ENCODE measurements around the gene PRKG1. TPM values are rescaled to one million over a fixed set of nuclear protein-coding genes. Genes with fewer than 3 reads are reported as not detected.

PRKG1 gene
- total RNA-seq, 1 experiment from 2014 or later, result 10.4 TPM

- peak overlapping the region in 1 of 3 experiments; percentile 76; a peak in 3 of 7 replicates for H3K27ac Mint-ChIP-seq
- Histone ChIP-seq H3K9me3 (ENCODE audit: control insufficient read depth, low read depth, low read length) (no peaks in the 10 kb centered on the region), H3K14ac (ENCODE audit: insufficient read depth, low read length) (peak overlapping the region; percentile 79; the same call in 1 of the 2 replicates), H3K9ac (ENCODE audit: extremely low read depth, insufficient read length, low read length) (no peak overlapping the region), H3K79me1 (ENCODE audit: insufficient read depth, low read depth, low read length, poor library complexity, severe bottlenecking) (no peaks in the 10 kb centered on the region), H4K5ac (ENCODE audit: insufficient read length, low read depth, low read length) (no peak overlapping the region), H4K91ac (ENCODE audit: insufficient read length, low read depth, low read length) (no peak overlapping the region), H2BK20ac (ENCODE audit: low read depth, low read length, poor library complexity, severe bottlenecking) (no peak overlapping the region), H3K56ac (ENCODE audit: insufficient read length, low read depth, low read length) (no peak overlapping the region), H3K27ac (ENCODE audit: insufficient read length, low read depth, low read length) (no peak overlapping the region), H3K18ac (ENCODE audit: insufficient read length, low read depth, low read length) (no peak overlapping the region), H3K23ac (ENCODE audit: insufficient read length, low read depth, low read length) (no peak overlapping the region), H4K8ac (replicated peaks; ENCODE audit: insufficient read length, low read depth, low read length) (no peak overlapping the region), H2BK120ac (ENCODE audit: low read depth, low read length, poor library complexity, severe bottlenecking) (no peak overlapping the region), H3K23me2 (ENCODE audit: insufficient read length, low read depth, low read length, poor library complexity, severe bottlenecking) (no peaks in the 10 kb centered on the region), H3K27me3 (ENCODE audit: insufficient read depth, low read length) (no peaks in the 10 kb centered on the region), H2BK12ac (ENCODE audit: insufficient read length, low read depth, low read length) (no peak overlapping the region), H3T11ph (ENCODE audit: low read length) (no peak overlapping the region), H3K4me2 (ENCODE audit: insufficient read depth, insufficient read length, low read length) (no peak overlapping the region), H3K4ac (ENCODE audit: low read depth, low read length) (no peak overlapping the region), H2BK15ac (ENCODE audit: low read depth, low read length) (no peak overlapping the region), H2AFZ (ENCODE audit: low read length) (no peak overlapping the region), H3K4me1 (ENCODE audit: insufficient read depth, low read length) (peaks cover 2% of the 10 kb centered on the region; the same call in 1 of the 2 replicates), H3K79me2 (ENCODE audit: insufficient read depth, low read length) (no peaks in the 10 kb centered on the region), H2AK5ac (ENCODE audit: insufficient read length, low read length) (no peak overlapping the region), H2BK5ac (ENCODE audit: insufficient read length, low read length) (no peak overlapping the region), H4K20me1 (ENCODE audit: control insufficient read depth, insufficient read depth, insufficient read length) (no peaks in the 10 kb centered on the region)
- no peaks in the 10 kb centered on the region for H3K36me3 Mint-ChIP-seq (ENCODE audit: insufficient read depth in 1 of 3, low read depth in 3 of 3)
- H3K9me3 Mint-ChIP-seq, result no peaks in the 10 kb centered on the region
- peaks cover 8 to 9% of the 10 kb centered on the region in 2 experiments for H3K4me1 Mint-ChIP-seq
- TF ChIP-seq CTCF (conservative IDR thresholded peaks at IDR 0.05), result no peak
- H3K4me3 Mint-ChIP-seq, result no peak overlapping the region
- no peak for DNase-seq
- no peaks in the 10 kb centered on the region for H3K27me3 Mint-ChIP-seq (ENCODE audit: low read depth)
- WGBS (ENCODE audit: extremely low coverage, insufficient read length, low lambda C conversion rate), result no CpG with 5 or more reads among the region's 5 CpGs
Observed at GRCh38 chr10:51301644-51302043, 227.4 kb downstream of the PRKG1 start.

All from H9 (cell line).